Heart left ventricle (tissue), 13 donors: Measurements from ENCODE around the gene GNAT2.

ENCODE experiments used
- POLR2A ChIP-seq, 2 donors: fragments of 450-650 bp; IDR thresholded peaks; one replicate each; pipeline ENCODE4 v1.6.1; 2017; ENCODE audit warnings: antibody characterized with exemption in 2 of 2, mild to moderate bottlenecking in 2 of 2, moderate library complexity in 2 of 2
- TF ChIP-seq, protein P1 (sequence below), 12 donors: fragments of 200-600 bp; sonication (generic) in 4 of 12; IDR thresholded peaks; one replicate each; pipeline versions ENCODE4 v1.5.0 to v1.8.0; 2018 to 2022; ENCODE audit warnings: antibody characterized with exemption in 12 of 12, mild to moderate bottlenecking in 5 of 12
- donor health status: ischemic (EF 13 %, LVEDD 7.1; RV severe dilation, severe dysfunction).
- donor health status: DM: no; HTN: yes; CAD: no.
- donor health status: DM: no; HTN: no; CAD: no.
- donor health status: ischemic (EF 25% LVEDD 6.9; RV normal size, moderate dysfunction).
- donor health status: ischemic (EF 25% LVEDD 5.7; RV mildly dilated, moderate dysfunction).
- donor health status: ischemic (EF 35%, LVEDD 5.7; RV mildly dilated, moderate dysfunction).
- donor health status: nonischemic (EF 11% LVEDD 7.7; RV severe dilation, severe dysfunction).
- donor health status: DM: yes; HTN: yes; CAD: no.
- donor health status: PGD.
- donor health status: ischemic (EF 29% LVEDD 5.4; RV normal size, mild dysfunction).
- donor health status: nonischemic (EF 23%, LVEDD 6.1; RV moderate dilation, normal function).

- TF ChIP-seq, protein P1, sequence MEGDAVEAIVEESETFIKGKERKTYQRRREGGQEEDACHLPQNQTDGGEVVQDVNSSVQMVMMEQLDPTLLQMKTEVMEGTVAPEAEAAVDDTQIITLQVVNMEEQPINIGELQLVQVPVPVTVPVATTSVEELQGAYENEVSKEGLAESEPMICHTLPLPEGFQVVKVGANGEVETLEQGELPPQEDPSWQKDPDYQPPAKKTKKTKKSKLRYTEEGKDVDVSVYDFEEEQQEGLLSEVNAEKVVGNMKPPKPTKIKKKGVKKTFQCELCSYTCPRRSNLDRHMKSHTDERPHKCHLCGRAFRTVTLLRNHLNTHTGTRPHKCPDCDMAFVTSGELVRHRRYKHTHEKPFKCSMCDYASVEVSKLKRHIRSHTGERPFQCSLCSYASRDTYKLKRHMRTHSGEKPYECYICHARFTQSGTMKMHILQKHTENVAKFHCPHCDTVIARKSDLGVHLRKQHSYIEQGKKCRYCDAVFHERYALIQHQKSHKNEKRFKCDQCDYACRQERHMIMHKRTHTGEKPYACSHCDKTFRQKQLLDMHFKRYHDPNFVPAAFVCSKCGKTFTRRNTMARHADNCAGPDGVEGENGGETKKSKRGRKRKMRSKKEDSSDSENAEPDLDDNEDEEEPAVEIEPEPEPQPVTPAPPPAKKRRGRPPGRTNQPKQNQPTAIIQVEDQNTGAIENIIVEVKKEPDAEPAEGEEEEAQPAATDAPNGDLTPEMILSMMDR (IDR thresholded peaks at IDR 0.05): no peak
- no peak for TF ChIP-seq POLR2A (IDR thresholded peaks at IDR 0.05)
Observed at GRCh38 chr1:109573785-109574184, 45.6 kb downstream of the GNAT2 start.
